GM18502 (cell line): ENCODE data around the gene CAMKK2.
"Not testable (repeated sequence)": the region's sequence is repeated elsewhere in the genome, so short reads cannot be mapped to it uniquely, and the experiment has no call there.

Source experiments
- ATAC-seq: cut with Tn5 transposase; IDR thresholded peaks from one replicate; pipeline ENCODE4 v1.9.1; 2021; ENCODE audit warnings: mild to moderate bottlenecking; ENCODE audit not compliant: unreplicated experiment, poor library complexity

CAMKK2 gene

DNA sequence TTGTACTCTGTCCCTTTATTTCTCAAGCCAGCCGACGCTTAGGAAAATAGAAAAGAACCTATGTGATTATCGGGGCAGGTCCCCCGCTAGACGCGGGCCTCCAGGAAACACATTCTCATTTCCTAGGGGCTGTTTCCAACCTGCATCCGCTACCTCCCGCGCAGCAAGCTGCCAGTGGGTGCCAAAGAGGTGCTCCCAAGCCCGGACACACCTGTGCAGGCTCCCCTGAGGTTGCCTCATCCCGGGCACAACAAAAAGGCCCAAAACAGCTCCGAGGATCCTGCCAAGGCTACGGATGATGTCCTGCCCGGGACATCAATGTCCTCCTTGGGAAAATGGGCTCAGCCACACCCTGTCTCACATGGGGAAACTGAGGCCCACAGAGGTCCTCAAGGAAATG, 15.4 kb downstream of the CAMKK2 start:
- not testable (repeated sequence) for ATAC-seq

DNA sequence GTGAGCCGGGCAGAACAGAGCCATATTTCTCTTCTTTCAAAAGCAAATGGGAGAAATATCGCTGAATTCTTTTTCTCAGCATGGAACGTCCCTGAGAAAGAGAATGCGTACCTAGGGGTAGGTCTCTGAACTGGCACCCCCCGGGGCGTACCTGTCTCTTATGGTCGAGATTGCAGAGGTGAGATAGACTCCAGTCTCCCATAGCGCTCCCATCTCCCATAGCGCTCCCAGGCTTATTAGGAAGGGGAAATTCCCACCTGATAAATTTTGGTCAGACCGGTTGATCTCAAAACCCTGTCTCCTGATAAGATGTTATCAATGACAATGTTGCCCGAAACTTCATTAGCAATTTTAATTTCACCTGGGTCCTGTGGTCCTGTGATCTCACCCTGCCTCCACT, 16.0 kb downstream of the CAMKK2 start:
- not testable (repeated sequence) for ATAC-seq

DNA sequence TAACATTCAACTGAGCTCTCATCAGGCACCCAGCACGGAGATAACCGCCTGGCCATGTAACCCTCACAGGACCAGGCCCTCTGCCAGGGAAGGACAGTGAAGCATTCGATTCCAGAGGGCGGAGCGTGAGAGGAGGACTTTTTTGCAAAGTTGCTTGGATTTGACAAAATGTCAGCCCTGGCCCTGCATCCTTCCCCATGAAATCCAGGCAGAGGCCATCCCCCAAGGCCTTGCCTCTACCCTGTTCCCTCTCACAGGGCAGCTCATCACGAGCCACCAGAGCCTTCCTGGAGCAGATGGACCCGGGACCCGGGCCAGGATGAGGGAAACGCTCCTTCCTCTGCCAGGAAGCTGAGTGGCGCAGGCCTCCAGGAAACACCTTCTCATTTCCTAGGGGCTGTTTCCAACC, 17.0 kb downstream of the CAMKK2 start:
- ATAC-seq: no peak

DNA sequence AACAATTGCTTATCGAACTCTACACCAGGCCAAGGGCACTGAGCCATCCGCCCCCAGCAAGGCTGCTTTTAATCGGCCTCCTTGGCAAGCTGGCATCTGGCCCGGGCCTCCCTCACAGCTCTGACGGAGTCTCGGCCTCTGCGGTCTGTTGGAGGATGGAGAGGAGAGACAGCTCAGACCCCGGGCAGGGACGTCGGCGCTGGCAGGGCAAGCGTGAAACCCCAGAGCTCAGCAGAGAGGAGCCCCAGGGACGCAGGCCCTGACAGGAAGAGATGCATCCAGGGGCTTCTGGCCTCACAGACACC, 17.5 kb downstream of the CAMKK2 start:
- ATAC-seq: no peak

DNA sequence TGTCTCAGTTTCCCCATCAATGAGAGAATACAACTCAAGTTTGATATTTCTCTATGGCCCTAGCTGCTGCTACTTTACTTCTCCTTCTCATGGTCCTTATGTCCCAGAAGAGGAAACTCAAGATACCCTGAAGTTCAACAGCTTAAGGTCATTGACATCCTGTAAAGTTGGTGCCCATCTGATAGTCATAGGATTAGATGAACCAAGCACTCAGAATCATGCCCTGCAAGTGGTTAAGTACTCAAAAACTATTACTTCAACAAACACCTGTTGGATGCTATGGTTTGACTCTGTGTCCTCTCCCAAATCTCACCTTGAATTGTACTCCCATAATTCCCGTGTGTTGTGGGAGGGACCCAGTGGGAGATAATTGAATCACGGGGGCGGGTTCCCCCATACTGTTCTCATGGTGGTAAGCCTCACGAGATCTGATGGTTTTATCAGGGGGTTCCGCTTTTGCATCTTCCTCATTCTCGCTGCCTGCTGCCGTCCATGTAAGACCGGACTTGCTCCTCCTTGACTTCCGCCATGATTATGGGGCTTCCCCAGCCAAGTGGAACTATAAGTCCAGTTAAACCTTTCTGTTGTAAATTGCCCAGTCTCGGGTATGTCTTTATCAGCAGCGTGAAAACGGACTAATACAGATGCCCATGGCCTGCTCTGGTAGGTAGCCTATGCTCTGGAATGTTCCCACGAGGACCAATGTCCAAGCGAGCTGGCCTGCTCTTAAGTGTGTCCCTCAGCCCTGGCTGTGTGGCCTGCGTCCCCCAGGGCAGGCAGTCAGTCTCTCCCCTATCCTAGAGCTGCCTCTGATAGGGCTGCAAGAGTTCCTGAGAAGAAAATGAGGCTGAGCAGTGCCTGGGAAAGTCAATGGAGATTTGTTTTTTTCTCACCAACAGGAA, 18.1 kb downstream of the CAMKK2 start:
- ATAC-seq: no peak

DNA sequence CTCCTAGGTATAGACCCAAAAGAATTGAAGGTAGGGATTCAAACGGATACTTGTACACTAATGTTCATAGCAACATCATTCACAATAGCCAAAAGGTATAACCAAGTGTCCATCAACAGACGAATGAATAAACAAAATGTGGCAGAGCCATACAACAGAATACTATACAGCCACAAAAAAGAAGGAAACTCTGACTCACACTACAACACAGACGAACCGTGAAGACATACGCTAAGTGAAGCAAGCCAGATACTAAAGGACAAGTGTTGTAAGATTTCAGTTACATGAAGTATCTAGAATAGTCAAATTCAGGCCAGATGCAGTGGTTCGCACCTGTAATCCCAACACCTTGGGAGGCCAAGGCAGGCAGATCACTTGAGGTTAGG, 19.1 kb downstream of the CAMKK2 start:
- ATAC-seq: no peak

DNA sequence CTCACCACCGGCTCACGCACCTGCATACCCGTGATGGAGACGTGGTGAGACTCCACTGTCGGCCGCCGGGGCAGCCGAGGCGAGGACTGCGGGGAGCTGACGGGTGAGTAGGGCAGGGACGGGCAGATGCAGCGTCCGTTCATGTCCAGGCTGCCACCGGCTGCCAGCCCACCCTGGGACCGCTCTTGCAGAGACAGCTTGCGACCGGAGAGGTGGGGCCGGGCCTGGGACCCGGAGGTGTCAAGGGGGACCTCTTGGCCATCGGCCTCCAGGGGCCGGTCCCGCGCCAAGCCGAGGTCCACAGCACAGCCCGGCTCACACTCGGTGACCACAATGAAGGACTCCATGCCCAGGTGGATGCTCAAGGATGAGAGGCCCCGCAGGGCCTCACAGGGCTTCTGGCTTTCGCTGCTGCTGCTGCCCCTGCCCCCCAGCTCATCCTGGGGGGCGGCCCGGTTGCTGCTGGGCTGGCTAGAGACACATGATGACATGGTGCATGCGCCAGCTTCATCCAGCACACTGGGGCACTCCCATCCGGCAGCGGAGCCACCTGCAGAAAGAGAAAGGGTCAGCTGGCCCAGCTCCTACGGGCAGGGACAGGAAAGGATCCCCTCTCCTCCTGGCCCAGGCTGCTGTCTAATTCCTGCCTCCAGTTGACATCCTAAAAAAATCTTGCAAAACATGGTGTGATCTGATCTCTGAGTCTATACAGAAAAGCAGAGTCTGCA, 22.3 kb downstream of the CAMKK2 start:
- ATAC-seq: no peak

DNA sequence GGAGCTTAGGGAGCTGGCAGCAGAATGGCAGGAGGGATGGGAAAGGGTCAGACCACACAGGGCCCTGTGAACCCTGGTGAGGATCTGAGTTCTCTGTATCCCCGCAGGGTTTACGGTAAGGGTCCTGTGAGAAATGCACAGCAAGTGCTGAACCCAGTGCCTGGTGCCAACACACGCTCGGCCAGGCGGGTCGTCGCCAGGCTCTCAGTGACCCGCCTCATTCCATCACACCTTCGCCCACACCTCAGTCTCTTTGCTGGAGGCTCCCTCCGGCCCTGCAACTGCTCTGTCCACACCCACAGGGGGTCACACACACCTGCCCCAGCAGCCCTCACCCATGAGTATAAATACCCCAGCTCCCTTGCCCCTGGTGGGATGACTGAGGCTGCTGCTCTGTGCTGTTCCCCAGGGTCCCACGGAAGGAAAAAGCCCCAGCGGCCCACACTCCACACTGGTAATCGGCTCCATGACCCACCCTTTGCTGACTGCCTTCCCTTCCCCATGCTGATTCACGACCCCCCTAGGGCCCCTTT, 23.1 kb downstream of the CAMKK2 start:
- no peak for ATAC-seq

DNA sequence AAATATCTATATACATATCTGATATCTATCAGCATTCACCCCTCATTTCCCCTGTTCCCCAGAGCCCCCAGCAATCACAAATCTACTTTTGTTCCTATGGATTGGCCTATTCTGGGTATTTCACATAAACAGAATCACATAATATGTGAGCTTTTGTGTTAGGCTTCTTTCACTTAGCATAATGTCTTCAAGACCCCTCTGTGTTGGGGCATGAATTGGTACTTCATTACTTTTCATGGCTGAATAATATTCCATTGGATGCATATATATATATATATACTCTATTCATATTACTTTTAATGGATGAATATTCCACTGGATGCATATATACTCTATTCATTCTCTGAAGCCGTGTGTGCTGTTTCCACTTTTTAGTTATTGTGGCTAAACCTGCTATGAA, 28.7 kb downstream of the CAMKK2 start:
- ATAC-seq: no peak

DNA sequence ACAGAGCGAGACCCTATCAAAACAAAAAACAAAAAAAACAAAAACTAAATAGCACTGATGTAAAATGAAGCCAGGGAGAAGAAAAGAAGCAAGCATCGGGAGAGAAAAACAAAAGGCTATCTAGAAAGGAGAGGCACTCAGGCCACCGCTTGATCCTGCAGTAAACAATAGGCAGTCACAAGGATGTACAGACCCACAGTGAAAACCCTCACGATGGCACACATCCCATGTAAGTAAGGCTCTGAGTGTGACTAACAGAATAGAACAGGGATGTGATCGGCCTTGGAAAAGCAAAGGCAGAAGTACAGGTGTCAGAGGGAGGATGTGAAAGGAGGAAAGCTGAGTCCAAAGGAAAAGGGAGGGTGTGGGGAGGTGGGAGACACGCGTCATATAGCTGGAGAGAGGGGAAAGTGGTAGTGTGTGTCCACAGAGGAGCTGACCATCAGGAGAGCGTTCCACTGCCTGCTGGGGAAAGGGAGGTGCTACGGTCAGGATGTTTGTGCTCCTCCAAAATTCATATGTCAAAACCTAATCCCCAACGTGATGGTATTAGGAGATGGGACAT, 31.5 kb downstream of the CAMKK2 start:
- ATAC-seq: no peak

DNA sequence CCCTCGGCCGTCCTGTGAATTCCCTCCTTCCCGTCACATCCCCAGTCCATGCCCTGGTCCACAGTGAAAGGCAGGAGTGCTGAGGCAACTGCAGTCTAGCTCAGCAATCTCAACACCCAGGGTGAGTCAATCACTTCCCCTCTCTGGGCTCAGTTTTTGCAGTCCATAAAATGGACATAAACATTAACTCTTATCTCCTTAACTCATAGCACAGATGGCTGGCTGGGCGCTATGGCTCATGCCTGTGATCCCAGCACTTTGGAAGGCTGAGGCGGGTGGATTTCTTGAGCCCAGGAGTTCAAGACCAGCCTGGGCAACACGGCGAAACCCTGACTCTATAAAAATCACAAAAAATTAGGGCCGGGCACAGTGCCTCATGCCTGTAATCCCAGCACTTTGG, 32.4 kb downstream of the CAMKK2 start:
- no peak for ATAC-seq

DNA sequence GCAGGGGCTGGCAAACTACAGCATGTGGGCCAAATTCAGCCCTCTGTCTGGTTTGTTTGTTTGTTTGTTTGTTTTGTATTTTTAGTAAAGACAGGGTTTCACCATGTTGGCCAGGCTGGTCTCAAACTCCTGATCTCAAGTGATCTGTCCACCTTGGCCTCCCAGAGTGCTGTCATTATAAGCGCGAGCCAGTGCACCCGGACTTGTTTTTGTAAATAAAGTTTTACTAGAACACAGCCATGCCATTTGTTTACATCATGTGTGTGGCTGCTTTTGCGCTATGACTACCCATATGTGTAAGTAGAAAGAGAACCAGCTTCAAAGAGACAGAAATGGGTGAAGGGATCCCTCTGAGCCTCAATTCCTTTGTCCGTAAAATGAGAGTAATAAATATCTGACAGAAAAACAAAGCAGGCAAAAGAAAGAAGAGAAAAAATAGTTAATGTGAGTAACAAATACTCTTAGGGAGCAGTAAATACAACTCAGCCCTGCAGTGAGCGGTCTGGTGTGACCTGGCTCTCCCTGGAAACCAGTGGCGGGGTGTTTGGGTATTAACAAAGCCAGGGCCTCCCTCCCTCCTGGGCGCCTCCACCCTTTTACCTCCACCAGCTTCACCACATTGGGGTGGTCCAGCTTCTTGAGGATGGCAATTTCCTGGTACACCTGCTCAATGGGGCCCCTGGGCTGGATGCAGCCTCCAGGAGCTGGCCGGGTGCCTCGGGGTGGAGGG, 33.1 kb downstream of the CAMKK2 start:
- no peak for ATAC-seq

DNA sequence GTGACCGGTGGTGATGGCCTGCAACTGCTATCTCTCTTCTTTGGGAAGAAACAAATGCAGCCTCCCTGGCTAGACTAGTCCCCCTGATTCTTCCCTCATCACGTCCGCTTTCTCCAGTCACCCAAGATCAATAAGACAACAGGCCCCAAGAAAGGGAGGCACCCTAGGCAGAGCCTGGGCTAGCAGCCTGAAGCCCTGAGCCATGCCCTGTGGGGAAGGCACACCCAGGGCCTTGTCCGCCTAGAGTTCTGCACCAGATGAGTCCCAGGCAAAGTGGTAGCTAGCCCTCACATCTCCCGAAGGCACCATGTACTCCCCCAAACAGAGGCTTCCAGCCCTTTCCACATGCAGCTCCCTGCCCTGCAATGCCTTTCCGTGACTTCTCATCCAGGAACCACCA, 35.1 kb downstream of the CAMKK2 start:
- ATAC-seq: no peak

DNA sequence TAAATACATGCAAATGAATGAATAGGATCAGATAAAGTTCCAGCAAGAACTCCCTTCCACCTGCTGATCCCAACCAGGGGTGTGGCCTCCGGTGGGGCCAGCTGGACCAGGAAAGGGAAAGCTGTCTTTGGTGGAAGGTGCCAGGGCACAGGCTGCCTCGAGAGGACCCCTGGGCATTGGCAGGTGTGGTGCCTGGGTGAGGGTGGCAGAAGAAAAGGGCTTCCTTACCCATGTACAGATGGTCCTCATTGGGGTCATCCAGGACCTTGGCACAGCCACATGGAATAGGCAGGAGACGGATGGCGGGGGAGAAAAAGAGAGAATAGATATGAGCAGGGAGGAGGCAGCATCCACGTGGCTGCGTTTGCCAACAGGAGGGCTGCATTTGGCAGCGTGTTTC, 36.4 kb downstream of the CAMKK2 start:
- ATAC-seq: no peak

DNA sequence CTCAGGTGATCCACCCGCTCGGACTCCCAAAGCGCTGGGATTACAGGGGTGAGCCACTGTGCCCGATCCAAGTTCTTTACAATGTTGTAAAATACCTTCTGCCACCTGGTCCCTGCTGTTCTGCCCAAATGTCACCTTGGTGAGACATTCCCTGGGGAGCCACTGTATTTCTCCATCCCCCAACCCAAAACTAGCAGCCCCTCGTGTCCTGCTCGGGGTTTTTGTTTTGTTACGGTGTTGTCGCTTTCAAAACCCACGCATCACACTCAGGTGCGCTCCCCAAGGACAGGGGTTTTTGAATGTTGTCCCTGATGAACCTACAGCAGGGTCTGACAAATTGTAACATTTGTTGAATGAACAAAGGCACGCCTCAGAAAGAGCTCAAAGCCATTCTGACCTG, 37.4 kb downstream of the CAMKK2 start:
- ATAC-seq: no peak

DNA sequence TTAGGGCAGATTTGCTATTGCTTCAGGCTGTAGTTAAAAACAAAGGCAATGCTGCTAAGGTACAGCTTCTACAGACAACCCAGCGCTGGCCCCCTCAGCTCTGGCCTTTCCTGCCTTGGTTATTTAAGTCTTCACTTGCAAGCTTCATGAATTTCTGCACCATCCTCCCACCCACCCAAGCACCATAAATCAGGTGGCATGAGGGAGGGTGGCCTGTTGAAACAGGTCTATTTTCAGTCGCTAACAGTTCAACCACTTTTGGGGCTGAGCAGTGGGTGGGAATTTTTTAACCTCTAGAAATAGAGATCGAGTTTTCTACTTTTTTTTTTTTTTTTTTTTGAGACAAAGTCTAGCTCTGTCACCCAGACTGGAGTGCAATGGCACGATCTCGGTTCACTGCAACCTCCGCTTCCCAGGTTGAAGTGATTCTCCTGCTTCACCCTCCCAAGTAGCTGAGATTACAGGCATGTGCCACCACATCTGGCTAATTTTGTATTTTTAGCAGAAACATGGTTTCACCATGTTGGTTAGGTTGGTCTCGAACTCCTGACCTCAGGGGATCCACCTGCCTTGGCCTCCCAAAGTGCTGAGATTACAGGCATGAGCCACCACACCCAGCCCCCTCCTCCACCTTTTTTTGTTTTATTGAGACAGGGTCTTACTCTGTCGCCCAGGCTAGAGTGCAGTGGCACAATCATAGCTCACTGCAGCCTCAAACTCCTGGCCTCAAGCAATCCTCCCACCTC, 38.6 kb downstream of the CAMKK2 start:
- ATAC-seq: not testable (repeated sequence)

DNA sequence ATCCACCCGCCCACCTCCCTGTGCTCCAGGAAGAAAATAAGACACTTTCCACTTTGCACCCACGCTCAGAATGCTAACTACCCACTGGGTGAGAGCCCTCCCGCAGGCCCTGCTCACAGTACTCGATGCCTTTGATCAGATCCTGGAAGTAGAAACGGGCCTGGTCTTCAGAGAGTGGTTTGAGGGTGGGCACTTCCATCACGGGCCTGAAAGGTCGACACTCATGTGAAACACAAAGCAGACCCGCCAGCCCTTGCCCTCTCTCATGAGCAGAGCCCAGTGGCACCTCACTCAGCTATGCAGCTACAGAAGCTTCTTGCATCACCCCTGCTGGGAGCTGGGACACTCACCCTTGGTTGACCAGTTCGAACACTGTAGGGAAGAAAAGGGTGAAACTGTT, 41.1 kb downstream of the CAMKK2 start:
- no peak for ATAC-seq

DNA sequence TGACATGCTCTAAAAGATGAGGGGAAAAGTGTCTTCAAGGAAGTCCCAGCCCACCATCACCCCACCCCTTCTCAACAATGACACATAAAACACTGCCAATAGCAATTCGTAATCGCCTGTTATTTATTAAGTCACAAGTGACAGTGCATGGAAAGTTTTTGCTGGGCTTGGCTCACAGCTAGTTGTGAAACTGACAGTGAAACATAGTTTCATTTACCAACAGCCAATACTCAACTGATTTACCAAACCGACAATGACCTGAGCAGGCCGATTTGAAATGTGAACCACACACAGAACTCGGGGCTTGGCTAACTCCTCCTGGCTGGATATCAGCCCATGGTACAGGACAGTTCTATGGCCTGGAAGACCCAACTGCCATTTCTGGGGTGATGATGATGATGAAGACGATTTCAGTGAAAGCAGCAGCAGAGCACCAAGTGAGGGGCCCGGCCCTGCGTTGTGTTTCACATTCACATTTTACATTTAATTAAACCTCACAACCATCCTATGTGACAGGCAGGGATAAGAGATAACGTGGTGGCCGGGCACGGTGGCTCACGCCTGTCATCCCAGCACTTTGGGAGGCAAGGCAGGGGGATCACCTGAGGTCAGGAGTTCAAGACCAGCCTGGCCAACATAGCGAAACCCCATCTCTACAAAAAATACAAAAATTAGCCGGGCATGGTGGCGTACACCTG, 42.7 kb downstream of the CAMKK2 start:
- no peak for ATAC-seq

DNA sequence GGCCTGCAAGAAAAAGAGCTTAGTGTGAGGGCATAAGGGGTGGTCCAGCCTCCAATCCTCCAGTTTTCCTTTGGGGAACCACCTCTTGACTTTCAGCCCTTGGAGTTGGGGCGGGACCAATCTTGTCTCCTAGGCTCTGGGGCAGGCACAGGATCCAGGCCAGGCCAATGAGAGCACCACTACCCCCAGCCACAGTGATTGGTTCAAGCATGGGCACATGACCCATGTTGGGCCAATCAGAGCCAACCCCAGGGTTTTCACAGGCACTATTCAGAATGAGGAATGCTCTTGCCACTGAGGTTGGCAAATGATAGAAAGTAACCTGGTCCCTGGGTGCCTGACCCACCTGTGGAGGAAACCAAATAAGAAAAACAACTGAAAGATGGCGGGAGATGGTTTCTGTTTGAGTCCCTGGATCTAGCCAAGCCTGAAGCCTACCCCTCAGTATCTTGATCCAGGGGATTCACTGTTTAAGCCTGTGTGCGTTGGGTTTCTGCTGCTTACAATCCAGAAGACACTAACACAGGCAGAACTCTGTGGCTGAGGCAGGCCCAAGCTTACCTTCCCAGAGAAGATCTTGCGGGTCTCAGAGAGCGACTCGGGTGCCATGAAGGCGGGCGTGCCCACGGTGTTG, 43.7 kb downstream of the CAMKK2 start:
- ATAC-seq: no peak
